ENCODE data around the gene SORL1. TPM values are rescaled to one million over a fixed set of nuclear protein-coding genes. Genes with fewer than 3 reads are reported as not detected.

Gene SORL1
- total and polyA plus RNA-seq, 2 experiments from 2014 or later, result 0.26 to 0.54 TPM

DNA sequence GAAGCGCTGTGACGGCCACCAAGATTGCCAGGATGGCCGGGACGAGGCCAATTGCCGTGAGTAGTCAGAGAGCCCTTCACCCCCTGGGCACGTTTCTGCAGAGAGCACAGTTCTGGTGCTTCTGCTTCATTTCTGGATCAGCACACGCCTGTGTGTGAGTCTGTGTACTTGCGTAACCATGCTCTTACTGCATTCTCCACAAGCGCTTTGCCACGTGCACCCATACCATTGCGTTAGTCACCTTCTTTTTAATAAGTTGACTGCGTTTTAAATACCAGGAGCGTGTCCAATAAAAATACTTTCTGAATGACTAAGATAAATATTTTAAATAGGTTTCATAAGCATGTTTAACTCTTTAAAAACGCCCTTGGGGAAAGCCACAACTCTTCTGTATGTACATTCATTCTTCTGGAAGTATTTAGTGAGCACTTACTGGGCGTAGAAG lies 143.6 kb downstream of the SORL1 start:
- Histone ChIP-seq H3K9me3 (ENCODE audit: low read depth) (no peaks in the 10 kb centered on the region), H3K27ac (peak overlapping the region; percentile 83), H3K36me3 (ENCODE audit: low read depth) (no peaks in the 10 kb centered on the region), H3K27me3 (replicated peaks; ENCODE audit: insufficient read depth) (no peaks in the 10 kb centered on the region), H3K9me2 (ENCODE audit: insufficient read depth) (no peaks in the 10 kb centered on the region), H2AFZ (0 out of 2 replicates have a peak overlapping the region, but pooled peaks have one; percentile 26), H3K4me2 (ENCODE audit: unreplicated experiment) (peak overlapping the region; percentile 32), H3K79me2 (ENCODE audit: insufficient read depth) (no peaks in the 10 kb centered on the region), H3K4me3 (no peak overlapping the region), H3F3A (ENCODE audit: insufficient read depth) (peaks cover 23% of the 10 kb centered on the region), H3K4me1 (ENCODE audit: insufficient read depth) (peaks cover 20% of the 10 kb centered on the region), H4K20me1 (ENCODE audit: insufficient read depth) (no peaks in the 10 kb centered on the region), H3K9ac (peak overlapping the region; percentile 36)
- TF ChIP-seq EZH2phosphoT487 (IDR thresholded peaks at IDR 0.05; ENCODE audit: insufficient read depth, low read depth), result no peak
- no peak for TF ChIP-seq EZH2 (IDR thresholded peaks at IDR 0.05; ENCODE audit: insufficient read depth, poor library complexity, severe bottlenecking)
- 10 to 12% methylated on average over 15 of the region's 15 CpGs for WGBS, 2 experiments (ENCODE audit: low coverage in 1 of 2, low lambda C conversion rate in 2 of 2, missing lambda C conversion rate in 2 of 2)
- in situ Hi-C loops (cut with MboI), result no loop called here
- peak; percentile 99 for DNase-seq

DNA sequence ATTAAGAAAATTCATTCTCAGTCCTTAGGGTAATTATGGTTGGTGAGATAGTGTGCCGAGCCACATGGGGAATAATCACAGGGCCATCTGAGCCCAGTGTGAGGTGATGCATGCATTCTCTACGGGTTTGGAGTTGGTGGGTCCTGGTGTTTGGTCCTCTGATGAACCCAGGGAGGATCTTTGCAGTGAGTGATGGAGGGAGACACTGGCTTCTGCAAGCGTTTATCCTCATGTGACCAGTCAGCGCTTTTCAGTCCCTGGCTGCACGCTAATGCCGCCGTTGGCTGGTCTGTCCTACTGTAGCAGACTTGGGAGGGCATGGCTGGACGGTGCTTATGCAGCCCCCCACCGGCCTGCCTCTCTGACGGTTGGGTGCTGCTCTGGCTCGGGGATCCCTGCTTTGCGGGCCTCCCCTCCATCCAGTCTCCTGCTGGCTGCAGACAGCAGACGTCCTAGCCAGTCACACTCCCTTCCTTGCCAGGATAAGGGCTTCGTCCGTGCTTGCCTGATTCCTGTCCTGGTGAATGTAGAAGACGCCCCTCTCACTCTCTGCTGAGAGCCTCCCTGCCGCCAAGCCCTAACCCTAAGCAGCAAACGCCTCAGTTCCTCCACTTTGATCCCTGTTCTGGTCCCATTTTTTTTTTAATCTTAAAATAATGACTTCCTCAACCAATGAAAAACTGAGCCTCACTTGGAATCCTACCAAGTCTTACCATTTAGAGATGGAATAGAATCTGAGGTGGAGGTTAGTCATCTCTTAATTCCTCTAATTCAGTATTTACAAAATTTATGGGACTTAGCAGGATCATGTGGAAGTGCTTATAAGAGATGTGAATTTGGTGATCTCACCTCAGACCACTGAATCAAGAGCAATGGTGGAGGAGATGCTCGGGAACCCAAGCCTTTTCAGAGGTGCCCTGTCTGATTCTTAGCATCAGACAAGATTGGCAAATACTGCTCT lies 144.4 kb downstream of the SORL1 start:
- H3K27me3 ChIP-seq (replicated peaks; ENCODE audit: insufficient read depth), result no peaks in the 10 kb centered on the region
- no peaks in the 10 kb centered on the region for H3K9me2 ChIP-seq (ENCODE audit: insufficient read depth)
- TF ChIP-seq EZH2phosphoT487 (IDR thresholded peaks at IDR 0.05; ENCODE audit: insufficient read depth, low read depth), result no peak
- TF ChIP-seq EZH2 (IDR thresholded peaks at IDR 0.05; ENCODE audit: insufficient read depth, poor library complexity, severe bottlenecking), result no peak
- H3K36me3 ChIP-seq (ENCODE audit: low read depth), result no peaks in the 10 kb centered on the region
- H3K9me3 ChIP-seq (ENCODE audit: low read depth), result no peaks in the 10 kb centered on the region
- H2AFZ ChIP-seq, result no peak overlapping the region
- H3K27ac ChIP-seq, result peak overlapping the region; percentile 57
- WGBS, 2 experiments (ENCODE audit: low coverage in 1 of 2, low lambda C conversion rate in 2 of 2, missing lambda C conversion rate in 2 of 2), result 89 to 91% methylated on average over 19 of the region's 19 CpGs
- H3K9ac ChIP-seq, result no peak overlapping the region
- H3K4me3 ChIP-seq, result no peak overlapping the region
- in situ Hi-C loops (cut with MboI), result no loop called here
- H4K20me1 ChIP-seq (ENCODE audit: insufficient read depth), result no peaks in the 10 kb centered on the region
- H3K4me1 ChIP-seq (ENCODE audit: insufficient read depth), result peaks cover 20% of the 10 kb centered on the region
- DNase-seq, result peak; percentile 47
- peak overlapping the region; percentile 2 for H3K4me2 ChIP-seq (ENCODE audit: unreplicated experiment)
- no peaks in the 10 kb centered on the region for H3K79me2 ChIP-seq (ENCODE audit: insufficient read depth)
- H3F3A ChIP-seq (ENCODE audit: insufficient read depth), result peaks cover 23% of the 10 kb centered on the region

DNA sequence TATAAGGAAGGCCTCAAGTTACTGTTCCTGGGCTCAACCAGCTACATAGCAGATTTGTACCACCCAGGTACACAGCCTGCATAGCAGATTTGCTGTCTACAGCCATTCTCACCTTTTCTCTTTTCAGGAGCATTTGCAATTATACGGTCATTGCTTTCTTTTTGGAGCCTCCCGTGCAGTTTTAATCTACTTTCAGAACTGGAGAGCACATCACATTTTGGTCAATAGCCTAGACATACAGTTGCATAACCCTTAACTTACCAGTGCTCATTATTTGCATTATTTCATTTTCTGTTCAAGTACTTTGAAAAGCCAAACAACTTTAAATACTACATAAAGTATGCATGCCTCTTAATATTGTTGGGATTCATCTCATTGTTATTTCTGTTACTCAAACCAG lies 151.2 kb downstream of the SORL1 start:
- H3K4me2 ChIP-seq (ENCODE audit: unreplicated experiment), result no peak overlapping the region
- no peaks in the 10 kb centered on the region for H3K36me3 ChIP-seq (ENCODE audit: low read depth)
- no peaks in the 10 kb centered on the region for H4K20me1 ChIP-seq (ENCODE audit: insufficient read depth)
- TF ChIP-seq EZH2phosphoT487 (IDR thresholded peaks at IDR 0.05; ENCODE audit: insufficient read depth, low read depth) (no peak), EZH2 (IDR thresholded peaks at IDR 0.05; ENCODE audit: insufficient read depth, poor library complexity, severe bottlenecking) (no peak)
- H3K4me1 ChIP-seq (ENCODE audit: insufficient read depth), result no peaks in the 10 kb centered on the region
- no peak overlapping the region for H3K4me3 ChIP-seq
- DNase-seq, result no peak
- H3K27ac ChIP-seq, result no peak overlapping the region
- no peaks in the 10 kb centered on the region for H3K79me2 ChIP-seq (ENCODE audit: insufficient read depth)
- no peak overlapping the region for H2AFZ ChIP-seq
- H3K9ac ChIP-seq, result no peak overlapping the region
- 75 to 88% methylated on average over 2 of the region's 2 CpGs for WGBS, 2 experiments (ENCODE audit: low coverage in 1 of 2, low lambda C conversion rate in 2 of 2, missing lambda C conversion rate in 2 of 2)
- H3K27me3 ChIP-seq (replicated peaks; ENCODE audit: insufficient read depth), result no peaks in the 10 kb centered on the region
- no peaks in the 10 kb centered on the region for H3K9me3 ChIP-seq (ENCODE audit: low read depth)
- in situ Hi-C loops (cut with MboI), result no loop called here
- no peaks in the 10 kb centered on the region for H3K9me2 ChIP-seq (ENCODE audit: insufficient read depth)
- H3F3A ChIP-seq (ENCODE audit: insufficient read depth), result no peaks in the 10 kb centered on the region

DNA sequence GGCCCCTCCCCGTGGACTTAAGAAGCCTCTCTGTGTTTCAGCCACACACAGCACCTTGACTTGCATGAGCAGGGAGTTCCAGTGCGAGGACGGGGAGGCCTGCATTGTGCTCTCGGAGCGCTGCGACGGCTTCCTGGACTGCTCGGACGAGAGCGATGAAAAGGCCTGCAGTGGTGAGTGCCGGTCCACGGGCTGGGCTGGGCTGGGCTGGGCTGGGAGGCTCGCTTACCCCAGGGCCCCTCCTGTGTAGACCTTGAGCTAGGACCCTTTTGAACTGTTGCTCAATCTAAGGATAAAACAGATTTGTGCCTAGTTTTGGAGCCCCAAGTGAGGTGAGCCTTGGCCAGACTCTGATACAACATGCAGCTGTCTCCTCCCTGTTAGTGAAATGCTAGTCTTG lies 152.0 kb downstream of the SORL1 start:
- no peaks in the 10 kb centered on the region for H3K9me3 ChIP-seq (ENCODE audit: low read depth)

More for the DNA sequence above, 152.0 kb downstream of the SORL1 start:
- Histone ChIP-seq H4K20me1 (ENCODE audit: insufficient read depth) (no peaks in the 10 kb centered on the region), H3K4me2 (ENCODE audit: unreplicated experiment) (no peak overlapping the region), H3F3A (ENCODE audit: insufficient read depth) (no peaks in the 10 kb centered on the region), H2AFZ (no peak overlapping the region), H3K4me1 (ENCODE audit: insufficient read depth) (no peaks in the 10 kb centered on the region), H3K79me2 (ENCODE audit: insufficient read depth) (no peaks in the 10 kb centered on the region), H3K4me3 (no peak overlapping the region), H3K9me2 (ENCODE audit: insufficient read depth) (no peaks in the 10 kb centered on the region), H3K27me3 (replicated peaks; ENCODE audit: insufficient read depth) (no peaks in the 10 kb centered on the region), H3K36me3 (ENCODE audit: low read depth) (no peaks in the 10 kb centered on the region), H3K9ac (no peak overlapping the region), H3K27ac (no peak overlapping the region)
- no peak for DNase-seq
- 81 to 94% methylated on average over 4 to 13 of the region's 13 CpGs for WGBS, 2 experiments (ENCODE audit: low coverage in 1 of 2, low lambda C conversion rate in 2 of 2, missing lambda C conversion rate in 2 of 2)
- in situ Hi-C loops (cut with MboI), result no loop called here
- TF ChIP-seq EZH2phosphoT487 (IDR thresholded peaks at IDR 0.05; ENCODE audit: insufficient read depth, low read depth), result no peak
- no peak for TF ChIP-seq EZH2 (IDR thresholded peaks at IDR 0.05; ENCODE audit: insufficient read depth, poor library complexity, severe bottlenecking)

All from GM23248 (cell line).